Inflammatory macrophage treated with lipopolysaccharide for 4 hours (primary cell): Measurements from ENCODE around the gene EVA1B.

Experiments used
- DNase-seq: peaks from one replicate; pipeline ENCODE4 v3.0.0-alpha.2; 2020

EVA1B gene

DNA sequence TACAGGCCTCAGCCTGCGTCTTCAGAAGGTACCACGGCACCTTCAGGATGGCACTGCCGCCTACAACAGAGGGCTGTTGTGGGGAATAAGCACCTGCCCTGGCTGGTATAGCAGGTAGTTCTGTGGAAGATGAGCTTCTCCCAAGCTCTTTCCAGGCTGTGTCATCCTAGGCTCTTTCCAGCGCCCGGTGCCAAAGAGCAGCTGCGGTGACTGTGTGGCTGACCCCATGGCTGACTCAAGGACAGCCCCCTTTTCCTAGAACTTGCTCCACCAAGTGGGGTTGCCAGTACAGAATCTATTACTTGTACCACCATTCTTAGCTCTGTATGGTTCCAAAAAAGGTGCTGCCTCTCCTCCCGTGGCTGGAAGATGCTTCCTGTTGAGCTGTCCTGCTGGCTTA is 21.9 kb upstream of the EVA1B start:
- DNase-seq: no peak

DNA sequence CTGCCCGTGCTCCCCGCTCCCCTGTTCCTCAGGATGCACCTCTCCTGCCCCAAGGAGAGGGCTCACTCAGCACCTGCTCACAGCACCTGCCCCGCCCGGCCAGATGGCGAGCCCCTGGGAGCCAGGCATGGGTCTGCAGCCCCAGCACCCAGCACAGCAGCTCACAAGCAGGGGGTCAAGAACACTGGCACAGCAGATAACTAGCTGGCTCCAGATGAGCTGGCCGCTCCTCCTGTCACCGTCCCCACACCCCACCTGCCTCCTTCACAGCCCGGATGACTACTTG is 20.9 kb upstream of the EVA1B start:
- no peak for DNase-seq

DNA sequence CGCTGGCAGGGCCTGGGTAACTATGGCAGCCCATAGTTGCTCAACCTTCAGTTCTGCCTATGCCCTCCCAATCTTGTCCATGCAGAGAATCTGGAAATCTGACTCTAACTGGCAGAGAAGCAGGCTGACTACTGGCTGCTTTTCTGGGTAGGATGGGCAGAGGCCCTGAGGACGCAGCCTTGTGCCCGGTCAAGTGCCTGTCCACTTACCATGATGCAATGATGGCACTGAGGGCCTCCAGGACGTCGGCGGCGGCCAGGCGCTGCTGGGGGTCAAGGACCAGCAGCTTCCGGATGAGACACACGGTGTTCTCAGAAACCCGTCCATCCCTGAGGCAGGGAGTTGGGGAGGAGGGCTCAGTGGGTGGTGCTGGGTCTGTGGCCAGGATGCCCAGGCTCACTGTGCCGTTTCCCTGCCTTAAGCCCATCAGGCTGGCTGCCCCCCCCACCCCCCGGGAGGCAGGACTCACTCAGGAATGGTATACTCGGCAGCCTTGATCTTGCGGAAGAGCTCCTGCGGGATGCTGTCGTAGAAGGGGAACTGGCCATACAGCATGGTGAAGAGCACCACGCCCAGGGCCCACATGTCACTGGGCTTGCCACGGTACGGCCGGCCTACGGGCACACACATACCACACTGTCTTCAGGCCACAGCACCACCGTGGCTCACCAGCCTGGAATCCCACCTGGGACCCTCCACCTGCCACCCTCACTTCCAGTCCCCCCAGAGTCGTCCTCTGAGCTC is 20.4 kb upstream of the EVA1B start:
- DNase-seq: no peak

DNA sequence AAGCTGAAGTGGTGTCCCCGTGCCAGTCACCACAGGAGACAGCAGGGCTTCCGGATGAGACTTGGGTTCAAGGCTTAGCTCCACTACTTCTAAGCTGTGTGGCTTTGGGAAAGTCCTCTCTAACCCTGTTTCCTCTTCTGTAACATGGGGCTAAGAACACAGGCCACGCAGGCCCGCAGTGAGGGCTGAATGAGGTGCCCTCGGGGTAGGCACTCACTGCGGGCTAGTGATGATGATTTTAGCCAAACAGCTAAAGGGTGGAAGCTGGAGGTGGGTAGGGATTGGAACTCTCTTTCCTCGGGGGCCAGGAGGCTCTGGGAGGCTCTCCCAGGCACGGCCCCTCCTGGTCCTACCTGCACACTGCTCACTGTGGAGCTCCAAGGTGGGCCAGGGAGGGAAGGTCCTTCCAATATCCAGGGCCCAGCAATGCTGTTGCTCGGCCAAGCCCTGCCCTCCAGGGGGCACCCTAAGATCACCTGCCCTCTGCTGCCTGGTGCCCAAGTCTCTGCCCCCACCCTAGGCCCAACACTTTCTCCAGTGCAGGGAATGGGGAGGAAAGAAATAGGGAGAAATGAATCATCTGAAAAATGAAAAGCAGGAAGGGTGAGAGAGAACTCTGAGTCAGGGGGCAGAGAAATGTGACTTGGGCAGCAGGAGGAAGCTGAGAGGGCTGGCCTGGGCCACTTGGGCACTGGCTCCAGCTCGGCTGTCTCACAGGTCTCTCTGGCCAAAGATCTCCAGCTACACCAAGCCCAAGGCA is 19.2 kb upstream of the EVA1B start:
- peak; percentile 32 for DNase-seq

DNA sequence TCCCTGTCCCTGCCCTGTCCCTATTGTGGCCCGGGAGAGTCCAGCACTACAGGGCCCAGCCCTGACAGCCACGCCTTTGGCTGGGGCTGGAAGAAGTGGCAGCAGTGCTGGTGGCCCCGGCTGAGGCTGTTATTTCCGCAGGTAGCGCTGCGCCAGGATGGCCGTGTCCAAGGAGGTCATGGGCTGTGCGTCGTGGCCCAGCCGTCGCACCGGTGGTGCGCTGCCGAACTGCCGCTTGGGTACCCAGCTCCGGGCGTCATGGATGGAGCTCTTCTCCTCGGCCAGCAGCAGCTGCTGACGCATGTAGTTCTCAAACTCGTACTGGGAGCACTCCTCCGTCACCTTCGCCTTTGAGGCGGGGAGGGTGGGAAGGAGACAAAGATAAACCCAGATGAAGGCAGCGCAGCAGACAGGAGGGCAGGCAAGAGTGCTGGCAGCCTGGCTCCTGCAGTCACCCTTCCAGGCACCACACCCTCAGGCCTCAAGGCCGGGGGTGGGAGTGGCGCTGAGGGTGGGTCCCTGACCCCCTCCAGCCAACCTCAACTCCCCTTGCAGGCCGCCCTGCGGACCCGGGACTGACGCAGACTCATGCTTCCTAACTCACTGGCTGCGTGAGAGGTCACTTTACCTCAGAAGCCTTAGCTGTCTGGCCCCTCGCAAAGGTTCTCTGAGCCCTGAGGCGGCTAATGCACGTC is 18.3 kb upstream of the EVA1B start:
- DNase-seq: no peak

DNA sequence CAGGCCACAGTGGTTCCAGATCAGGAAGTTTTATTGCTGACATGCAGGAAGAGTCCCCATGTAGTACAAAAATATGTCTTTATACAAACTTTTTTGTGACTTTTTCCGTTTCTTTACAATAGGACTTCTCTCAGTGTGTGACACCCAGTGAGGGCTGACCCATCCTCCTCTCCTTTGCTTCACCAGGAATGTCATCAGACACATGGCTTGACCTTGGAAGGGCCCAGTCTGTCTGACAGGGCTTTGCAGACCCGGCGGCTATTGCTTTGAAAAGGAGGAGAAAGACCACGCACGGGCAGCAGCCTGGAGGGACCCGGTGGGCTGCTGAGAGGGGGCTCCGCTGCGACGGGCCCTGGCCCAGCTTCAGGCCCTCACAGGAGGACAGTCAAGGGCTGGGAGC is 16.2 kb upstream of the EVA1B start:
- no peak for DNase-seq

DNA sequence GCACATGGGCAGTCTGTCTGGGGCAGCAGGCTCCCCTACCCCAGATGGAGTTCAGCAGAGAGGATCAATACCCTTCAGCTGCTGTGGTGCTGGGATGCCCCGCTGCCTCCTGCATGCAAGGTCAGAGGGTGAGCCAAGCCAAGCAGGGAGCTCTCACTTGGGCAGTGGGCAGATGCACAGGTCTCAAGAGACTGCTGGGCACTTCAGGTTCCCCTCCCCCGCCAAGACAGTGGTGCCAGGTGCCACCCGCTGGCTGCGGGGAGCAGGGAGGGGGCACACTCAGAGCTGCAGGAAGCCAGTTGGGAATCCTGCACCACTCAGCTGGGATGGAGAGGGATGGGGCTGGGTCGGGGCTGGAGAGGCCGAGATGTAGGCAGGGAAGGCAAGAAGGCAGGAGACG is 15.8 kb upstream of the EVA1B start:
- no peak for DNase-seq

DNA sequence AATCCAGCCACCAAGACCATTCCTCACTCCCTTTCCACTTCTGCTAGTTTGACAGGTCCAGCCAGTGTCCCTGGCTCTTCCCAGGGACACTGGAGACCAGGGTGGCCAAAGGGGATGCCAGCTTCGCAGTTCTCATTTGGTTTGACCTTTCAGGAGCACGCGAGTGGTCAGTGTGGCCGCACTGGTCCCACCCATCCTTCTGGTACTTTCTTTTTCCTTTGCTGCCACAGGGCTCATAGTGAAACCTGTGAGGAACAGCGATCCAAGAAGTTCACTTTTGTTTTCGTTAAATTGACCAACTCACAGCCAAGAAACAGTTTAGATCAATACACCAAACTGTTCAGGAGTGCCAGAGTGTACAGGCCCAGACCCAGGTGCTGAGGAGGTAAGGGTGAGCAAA is 14.4 kb upstream of the EVA1B start:
- DNase-seq: peak; percentile 46

DNA sequence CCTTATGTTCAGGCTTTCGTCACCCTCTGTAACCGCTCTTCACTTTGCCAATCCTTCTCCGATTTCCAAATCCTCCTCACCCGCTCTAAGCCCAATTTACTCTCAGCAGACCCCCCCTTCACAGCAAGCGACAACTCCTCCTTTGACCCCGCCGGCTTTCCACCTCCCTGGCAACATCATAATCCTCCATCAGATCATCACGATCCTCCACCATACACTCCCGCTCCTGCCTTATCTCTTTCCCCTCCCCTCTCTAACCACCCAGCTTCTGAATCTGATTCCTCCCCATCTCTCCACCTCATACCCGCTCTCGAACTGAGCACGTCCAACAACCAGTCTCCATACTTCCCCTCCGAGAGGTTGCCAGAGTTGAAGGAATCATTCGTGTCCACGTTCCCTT is 7.5 kb upstream of the EVA1B start:
- DNase-seq: no peak

DNA sequence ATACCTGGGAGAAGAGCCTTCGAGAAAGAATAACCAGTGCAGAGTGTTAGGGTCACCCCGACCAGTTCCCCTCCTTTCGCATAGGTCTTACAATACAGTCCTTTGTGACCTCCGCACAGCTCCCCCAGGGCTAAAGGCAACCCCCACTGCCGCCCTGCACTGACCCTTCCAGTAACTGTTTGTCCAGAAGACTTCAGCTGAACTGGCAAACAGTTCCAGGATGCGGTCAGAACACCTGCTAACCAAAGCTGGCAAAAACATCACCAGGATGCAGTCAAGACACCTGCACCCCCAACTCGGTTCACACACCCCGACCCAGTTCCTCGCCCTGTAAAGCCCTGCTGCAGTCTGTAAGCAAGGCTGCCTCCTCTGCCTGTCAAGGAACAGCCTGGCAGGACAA is 6.4 kb upstream of the EVA1B start:
- no peak for DNase-seq

DNA sequence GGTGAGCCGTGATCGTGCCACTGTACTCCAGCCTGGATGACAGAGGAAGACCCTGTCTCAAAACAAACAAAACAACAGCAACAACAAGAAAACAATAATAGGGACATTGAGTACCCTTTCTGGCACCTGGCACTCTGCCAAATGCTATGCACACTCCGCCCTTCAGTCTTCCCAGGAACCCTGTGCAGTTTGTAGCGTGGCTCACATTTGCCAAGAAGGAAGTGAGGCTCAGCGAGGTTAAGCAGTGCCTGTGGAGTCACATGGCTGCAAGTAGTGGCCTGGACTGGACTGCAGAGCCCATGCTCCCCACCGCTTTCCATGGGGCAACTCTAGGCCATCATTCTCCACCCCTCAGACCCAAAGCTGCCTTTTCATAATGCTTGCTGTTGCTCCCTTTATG is 5.3 kb upstream of the EVA1B start:
- peak; percentile 49 for DNase-seq

DNA sequence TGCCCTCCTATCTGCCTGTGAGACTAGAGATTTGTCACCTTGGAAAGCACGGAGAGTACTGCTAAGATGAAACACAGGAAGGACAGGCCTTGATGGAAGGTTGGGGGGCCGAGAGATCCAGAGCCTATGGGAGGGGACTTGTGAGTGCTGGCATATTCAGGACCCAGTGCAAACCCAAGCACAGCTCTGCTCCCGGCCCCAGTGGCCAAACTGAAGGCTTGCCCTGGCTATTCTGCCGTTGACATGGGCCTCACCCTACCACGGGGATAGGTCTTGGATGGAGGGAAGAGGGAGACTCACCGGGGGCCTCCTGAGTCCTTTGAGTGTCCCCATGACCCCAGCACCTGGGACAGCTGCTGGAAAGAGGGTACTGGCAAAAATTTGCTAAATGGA is 4.6 kb upstream of the EVA1B start:
- no peak for DNase-seq

DNA sequence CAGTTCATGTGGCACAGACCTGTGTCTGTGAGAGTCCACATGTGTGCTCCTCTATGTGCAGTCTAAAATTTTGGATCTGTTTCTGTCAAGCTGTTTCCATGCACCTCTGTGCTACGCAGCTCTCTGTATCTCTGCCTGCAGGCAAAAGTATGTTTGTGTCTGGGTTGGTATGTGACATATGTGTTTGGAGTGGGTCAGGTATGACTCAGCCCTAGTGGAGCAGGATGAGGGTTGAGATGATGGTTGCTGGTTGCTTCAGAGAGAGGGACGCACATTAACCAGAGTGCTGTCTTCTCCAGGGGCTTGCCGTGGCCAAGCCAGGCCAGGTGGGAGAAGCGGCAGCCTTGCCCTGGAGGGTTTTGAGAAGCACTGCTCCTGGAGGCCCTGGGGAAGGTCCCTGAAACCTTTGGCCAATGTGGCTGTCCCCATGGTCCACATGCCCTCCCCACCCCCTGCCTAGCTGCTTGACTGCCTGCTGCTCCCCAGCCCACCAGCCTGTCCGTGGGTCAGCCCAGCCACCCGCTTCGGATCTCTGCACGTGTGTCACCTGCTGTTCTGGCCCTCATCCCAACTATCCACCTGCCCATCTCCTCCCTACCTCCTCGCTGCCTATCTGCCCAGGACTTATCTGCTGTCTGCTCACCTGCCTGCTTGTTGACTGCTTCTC is 4.1 kb upstream of the EVA1B start:
- DNase-seq: no peak

DNA sequence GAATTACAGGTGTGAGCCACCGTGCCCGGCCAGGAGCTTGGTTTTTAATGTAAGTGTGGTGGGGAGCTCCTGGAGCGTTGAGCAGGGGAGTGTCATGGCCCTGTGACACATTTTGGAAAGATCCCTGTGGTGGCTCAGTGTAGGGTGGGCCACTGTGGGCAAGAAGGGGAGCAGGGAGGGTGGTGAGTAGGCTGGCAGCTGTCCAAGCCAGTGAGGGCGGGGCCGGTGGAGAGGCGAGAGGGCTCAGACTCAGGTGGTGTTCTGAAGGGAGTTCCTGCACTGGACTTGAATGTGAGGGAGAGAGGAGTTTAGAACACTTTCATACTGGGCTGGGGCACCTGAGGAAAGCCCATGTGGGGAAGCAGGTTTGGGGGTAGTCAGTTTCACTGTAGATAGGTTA is 3.1 kb upstream of the EVA1B start:
- no peak for DNase-seq

DNA sequence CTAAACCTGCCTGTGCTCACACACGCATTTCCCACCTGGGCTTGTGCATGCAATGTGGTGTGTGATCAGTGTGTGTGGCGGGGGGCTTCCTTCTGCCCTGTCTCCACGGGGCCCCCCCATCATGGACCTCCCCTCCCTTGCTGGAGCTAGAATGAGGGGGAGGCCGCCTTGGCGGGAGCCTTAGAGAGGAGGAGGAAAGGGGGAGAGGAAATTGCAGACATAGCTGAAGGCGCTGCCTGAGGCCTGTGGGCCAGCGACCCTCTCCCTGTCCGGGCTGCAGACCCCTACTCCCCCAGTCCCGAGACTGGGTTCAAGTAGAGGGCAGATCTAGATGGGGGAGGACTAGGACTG is 883 bp upstream of the EVA1B start:
- DNase-seq: no peak

DNA sequence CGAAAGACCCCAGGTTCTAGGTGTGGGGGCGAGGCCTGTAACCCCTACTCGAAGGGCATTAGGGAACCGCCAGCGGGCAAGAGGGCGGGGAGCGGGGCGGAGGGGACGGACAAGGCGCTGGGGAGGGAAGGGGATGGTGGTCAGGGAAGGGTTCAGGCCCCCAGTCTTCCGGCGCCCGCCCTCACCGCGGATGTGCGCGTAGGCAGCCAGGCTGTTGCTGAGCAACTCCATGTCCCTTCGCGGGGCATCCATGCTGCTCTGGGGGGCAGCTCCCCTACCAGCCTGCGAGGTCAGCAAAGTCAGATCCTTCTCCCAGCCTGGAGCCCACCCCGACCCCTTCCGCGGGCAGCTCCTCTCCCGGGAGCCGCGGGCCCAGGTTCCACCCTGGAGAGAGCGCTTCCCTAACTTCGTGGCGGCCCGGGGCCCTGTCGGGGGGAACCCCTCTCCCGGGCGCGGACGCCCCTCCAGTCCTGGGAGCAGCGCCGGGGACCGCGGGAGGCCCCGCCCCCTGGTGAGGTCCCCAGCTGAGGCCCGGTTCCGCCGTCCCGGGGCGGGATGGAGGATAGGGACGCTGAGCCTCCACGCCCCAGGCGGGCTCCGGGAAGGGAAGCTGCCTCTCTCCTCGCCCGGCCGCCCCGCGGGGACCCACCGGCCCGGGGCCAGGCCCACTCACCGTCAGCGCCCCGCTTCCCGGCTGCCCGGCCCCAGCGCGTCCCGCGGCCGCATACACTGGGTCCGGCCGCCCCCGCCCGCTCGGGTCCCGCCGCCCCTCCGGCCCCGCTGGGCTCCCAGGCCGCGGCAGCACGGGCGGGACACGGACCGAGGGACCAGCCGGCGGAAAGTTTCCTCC is 434 bp downstream of the EVA1B start:
- DNase-seq: no peak

DNA sequence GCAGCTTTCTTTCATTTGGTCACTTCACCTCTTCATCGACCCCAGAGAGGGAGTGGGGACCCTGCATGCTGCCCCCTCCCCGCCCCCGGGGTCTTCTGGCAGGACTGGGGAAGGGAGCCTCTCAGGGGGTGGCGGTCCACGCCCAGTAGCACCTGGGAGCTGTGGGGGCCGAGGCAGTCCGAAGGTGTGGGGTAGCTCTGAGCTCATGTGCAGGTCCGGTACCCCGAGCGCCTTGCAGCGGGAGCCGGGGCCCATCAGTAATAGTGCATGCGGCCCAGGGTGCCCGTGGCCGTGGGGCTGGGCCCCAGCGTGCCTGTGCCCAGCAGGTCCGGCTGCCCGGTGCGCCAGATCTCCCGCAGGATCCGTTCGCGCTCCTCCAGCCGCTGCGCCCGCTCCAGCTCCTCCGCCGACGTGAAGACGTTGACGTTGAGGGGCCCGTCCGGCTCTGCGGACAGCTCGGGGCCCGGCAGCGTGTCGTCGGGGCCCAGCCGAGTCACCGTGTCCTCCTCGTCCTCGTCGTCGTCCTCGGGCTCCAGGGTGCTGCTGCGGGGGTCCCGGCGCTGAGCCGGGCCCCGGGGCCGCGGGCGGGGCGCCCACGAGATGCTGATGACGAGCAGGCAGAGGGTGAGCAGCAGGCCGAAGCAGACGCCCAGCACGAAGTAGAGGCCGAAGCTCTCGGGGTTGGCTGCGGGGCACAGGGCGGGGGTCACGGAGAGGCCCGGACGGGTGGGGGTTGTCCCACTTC is 1.2 kb downstream of the EVA1B start:
- DNase-seq: no peak

DNA sequence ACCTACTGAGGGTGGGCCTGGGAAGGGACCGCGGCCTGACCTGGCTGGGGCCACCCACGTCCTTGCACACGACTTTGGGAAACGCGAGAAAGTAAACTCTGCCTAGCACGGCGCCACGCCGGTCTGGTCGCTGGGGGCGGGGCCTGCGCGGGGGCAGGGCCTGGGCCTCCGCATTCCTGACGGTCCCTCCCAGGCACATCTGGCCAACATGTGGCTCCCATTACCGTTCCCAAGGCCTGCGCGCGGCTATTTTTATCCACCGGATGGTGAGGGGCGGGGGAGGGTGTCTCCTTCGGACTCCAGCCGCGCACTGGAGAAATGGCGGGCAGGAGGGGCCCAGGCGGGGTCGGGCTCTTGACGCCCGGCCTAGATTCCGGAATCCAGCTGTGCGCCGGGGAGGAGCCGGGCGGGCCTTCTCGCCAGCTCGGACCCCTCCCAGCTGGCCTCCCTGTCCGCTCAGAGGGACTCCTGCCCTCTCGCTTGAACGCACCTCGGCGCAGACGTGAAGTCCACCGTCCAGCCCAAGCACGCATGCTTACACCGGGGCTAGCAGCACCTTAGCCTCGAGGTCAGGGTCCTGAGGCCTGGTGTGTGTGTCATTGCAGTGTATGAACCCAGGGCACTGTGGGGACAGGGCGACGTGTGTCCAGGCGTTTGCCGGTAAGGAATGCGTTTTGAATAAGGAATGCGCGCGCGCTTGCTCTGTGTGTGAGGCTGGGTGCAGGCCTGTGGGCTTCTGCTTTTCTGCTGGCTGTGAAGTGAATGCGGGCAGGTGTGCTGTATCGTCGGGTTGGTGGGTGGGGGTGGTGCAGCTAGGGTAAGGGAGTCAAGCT is 2.1 kb downstream of the EVA1B start:
- no peak for DNase-seq

DNA sequence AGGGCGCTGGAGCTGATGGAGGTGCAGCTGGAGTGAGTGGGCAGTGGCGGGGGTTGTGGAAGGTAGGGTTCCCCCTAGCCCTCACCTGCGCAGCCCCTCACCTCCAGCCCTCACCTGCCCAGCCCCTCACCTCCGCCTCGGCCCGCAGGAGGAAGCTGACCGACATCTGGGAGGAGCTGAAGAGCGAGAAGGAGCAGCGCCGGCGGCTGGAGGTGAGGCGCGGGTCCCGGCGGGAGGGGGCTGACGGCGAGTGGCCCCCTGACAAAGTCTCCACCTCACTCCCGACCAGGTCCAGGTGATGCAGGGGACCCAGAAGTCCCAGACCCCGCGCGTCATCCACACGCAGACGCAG is 2.7 kb downstream of the EVA1B start:
- no peak for DNase-seq

DNA sequence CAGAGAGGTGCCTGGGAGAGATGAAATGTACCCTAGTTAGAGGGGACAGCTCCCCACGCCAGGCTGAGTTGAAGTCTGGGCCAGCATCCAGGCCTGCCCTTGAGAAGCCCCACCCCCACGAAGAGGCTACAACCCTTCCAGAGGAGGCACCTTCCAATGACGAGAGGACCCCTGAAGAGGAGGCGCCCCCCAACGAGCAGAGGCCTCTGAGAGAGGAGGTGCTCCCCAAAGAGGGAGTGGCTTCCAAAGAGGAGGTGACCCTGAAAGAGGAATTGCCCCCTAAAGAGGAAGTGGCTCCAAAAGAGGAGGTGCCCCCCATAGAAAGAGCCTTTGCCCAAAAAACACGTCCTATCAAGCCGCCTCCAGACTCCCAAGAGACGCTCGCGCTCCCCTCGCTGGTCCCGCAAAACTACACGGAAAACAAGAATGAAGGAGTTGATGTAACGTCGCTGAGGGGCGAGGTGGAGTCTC is 3.1 kb downstream of the EVA1B start:
- DNase-seq: no peak

DNA sequence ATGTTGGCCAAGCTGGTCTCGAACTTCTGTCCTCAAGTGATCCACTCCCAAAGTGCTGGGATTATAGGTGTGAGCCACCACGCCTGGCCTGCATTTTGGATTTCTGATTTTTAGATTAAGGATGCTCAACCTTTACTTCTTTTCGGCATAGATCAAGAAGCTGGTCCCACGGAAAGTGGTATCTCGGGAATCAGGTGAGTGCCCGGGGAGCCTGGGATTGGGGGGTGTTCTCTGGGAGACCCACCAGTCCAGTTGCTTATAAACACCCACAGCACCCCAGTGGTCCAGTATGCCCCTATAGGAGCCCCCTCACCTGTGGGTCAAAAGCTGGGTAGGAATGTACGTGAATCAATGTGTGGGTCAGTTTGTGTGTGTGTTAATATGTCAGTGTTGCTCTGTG is 14.0 kb downstream of the EVA1B start:
- no peak for DNase-seq
